H1 (cell line): Measurements from ENCODE around the gene CHN2. TPM values are rescaled to one million over a fixed set of nuclear protein-coding genes. Genes with fewer than 3 reads are reported as not detected.

Experiments
- CREB1 ChIP-seq: IDR thresholded peaks from 2 replicates; pipeline ENCODE4 v1.6.1; 2012; ENCODE audit warnings: inconsistent platforms
- CTCF ChIP-seq, 3 experiments: IDR thresholded peaks; 1 replicate in 2 of 3; 2 replicates in 1 of 3; pipeline versions ENCODE4 v1.5.1 to v1.6.1; 2011; ENCODE audit warnings: low read length in 3 of 3, mild to moderate bottlenecking in 3 of 3, inconsistent platforms in 2 of 3, low read depth in 1 of 3, moderate library complexity in 1 of 3; ENCODE audit not compliant: insufficient read depth in 1 of 3; ENCODE audit errors: control extremely low read depth in 1 of 3
- HDAC6 ChIP-seq: IDR thresholded peaks from one replicate; pipeline ENCODE4 v1.7.1; 2012; ENCODE audit warnings: low read depth, mild to moderate bottlenecking, inconsistent platforms, low read length, moderate library complexity
- JUND ChIP-seq: IDR thresholded peaks from 2 replicates; pipeline ENCODE4 v1.6.1; 2011; ENCODE audit warnings: mild to moderate bottlenecking, improper control_type of control experiment, low read length
- KDM5A ChIP-seq: fragments of 200-600 bp; IDR thresholded peaks from 2 replicates; pipeline ENCODE4 v1.7.1; 2012; ENCODE audit warnings: mild to moderate bottlenecking, low read length, inconsistent platforms, mixed read lengths
- MAX ChIP-seq: IDR thresholded peaks from 2 replicates; pipeline ENCODE4 v1.6.1; 2012; ENCODE audit warnings: inconsistent platforms
- NRF1 ChIP-seq: IDR thresholded peaks from 2 replicates; pipeline ENCODE4 v1.6.1; 2011; ENCODE audit warnings: mild to moderate bottlenecking, low read depth, low read length, improper control_type of control experiment
- RXRA ChIP-seq: IDR thresholded peaks from 2 replicates; pipeline ENCODE4 v1.6.1; 2011; ENCODE audit warnings: low read depth, mild to moderate bottlenecking, low read length, moderate library complexity; ENCODE audit not compliant: insufficient read depth
- SP1 ChIP-seq: IDR thresholded peaks from 2 replicates; pipeline ENCODE4 v1.6.1; 2011; ENCODE audit warnings: low read depth, low read length
- polyA plus RNA-seq, 7 experiments: library from polyadenylated mRNA; depleted of rRNA in 3 of 7; stranded (reverse) in 5 of 7; unstranded in 2 of 7; fragments of >200 nt in 5 of 7; fragments of 200-250 nt in 2 of 7; gene quantifications; 1 replicate in 5 of 7; 2 replicates in 1 of 7; 4 replicates in 1 of 7; pipeline versions ENCODE4 v1.2.1 to v1.2.3, GENCODE V29; 2011 to 2013; ENCODE audit warnings: missing spikeins in 2 of 7, mixed read lengths in 2 of 7
- total RNA-seq: library from RNA; stranded (reverse); fragmentation: NEBNext Ultra II Directional; extraction: Animal tissue kit (Norgen Biotek cat#: 25700); gene quantifications from 2 replicates; pipeline ENCODE4 v1.2.1, GENCODE V29; 2021
- TF ChIP-seq, protein P1 (sequence below): fragments of 300-600 bp; sonication (generic); IDR thresholded peaks from 2 replicates; pipeline ENCODE4 v1.7.1; 2012; ENCODE audit warnings: low read length, moderate library complexity, mild to moderate bottlenecking, inconsistent platforms; ENCODE audit not compliant: insufficient replicate concordance

CHN2 gene
- total and polyA plus RNA-seq, 2 of the 8 experiments (the other 6 are each of a cell fraction or from before 2014, with no cell fraction given) = 2.9 to 4.8 TPM

GRCh38 chr7:29320577-29320976, 126.0 kb downstream of the CHN2 start (continued):
- TF ChIP-seq, protein P1, sequence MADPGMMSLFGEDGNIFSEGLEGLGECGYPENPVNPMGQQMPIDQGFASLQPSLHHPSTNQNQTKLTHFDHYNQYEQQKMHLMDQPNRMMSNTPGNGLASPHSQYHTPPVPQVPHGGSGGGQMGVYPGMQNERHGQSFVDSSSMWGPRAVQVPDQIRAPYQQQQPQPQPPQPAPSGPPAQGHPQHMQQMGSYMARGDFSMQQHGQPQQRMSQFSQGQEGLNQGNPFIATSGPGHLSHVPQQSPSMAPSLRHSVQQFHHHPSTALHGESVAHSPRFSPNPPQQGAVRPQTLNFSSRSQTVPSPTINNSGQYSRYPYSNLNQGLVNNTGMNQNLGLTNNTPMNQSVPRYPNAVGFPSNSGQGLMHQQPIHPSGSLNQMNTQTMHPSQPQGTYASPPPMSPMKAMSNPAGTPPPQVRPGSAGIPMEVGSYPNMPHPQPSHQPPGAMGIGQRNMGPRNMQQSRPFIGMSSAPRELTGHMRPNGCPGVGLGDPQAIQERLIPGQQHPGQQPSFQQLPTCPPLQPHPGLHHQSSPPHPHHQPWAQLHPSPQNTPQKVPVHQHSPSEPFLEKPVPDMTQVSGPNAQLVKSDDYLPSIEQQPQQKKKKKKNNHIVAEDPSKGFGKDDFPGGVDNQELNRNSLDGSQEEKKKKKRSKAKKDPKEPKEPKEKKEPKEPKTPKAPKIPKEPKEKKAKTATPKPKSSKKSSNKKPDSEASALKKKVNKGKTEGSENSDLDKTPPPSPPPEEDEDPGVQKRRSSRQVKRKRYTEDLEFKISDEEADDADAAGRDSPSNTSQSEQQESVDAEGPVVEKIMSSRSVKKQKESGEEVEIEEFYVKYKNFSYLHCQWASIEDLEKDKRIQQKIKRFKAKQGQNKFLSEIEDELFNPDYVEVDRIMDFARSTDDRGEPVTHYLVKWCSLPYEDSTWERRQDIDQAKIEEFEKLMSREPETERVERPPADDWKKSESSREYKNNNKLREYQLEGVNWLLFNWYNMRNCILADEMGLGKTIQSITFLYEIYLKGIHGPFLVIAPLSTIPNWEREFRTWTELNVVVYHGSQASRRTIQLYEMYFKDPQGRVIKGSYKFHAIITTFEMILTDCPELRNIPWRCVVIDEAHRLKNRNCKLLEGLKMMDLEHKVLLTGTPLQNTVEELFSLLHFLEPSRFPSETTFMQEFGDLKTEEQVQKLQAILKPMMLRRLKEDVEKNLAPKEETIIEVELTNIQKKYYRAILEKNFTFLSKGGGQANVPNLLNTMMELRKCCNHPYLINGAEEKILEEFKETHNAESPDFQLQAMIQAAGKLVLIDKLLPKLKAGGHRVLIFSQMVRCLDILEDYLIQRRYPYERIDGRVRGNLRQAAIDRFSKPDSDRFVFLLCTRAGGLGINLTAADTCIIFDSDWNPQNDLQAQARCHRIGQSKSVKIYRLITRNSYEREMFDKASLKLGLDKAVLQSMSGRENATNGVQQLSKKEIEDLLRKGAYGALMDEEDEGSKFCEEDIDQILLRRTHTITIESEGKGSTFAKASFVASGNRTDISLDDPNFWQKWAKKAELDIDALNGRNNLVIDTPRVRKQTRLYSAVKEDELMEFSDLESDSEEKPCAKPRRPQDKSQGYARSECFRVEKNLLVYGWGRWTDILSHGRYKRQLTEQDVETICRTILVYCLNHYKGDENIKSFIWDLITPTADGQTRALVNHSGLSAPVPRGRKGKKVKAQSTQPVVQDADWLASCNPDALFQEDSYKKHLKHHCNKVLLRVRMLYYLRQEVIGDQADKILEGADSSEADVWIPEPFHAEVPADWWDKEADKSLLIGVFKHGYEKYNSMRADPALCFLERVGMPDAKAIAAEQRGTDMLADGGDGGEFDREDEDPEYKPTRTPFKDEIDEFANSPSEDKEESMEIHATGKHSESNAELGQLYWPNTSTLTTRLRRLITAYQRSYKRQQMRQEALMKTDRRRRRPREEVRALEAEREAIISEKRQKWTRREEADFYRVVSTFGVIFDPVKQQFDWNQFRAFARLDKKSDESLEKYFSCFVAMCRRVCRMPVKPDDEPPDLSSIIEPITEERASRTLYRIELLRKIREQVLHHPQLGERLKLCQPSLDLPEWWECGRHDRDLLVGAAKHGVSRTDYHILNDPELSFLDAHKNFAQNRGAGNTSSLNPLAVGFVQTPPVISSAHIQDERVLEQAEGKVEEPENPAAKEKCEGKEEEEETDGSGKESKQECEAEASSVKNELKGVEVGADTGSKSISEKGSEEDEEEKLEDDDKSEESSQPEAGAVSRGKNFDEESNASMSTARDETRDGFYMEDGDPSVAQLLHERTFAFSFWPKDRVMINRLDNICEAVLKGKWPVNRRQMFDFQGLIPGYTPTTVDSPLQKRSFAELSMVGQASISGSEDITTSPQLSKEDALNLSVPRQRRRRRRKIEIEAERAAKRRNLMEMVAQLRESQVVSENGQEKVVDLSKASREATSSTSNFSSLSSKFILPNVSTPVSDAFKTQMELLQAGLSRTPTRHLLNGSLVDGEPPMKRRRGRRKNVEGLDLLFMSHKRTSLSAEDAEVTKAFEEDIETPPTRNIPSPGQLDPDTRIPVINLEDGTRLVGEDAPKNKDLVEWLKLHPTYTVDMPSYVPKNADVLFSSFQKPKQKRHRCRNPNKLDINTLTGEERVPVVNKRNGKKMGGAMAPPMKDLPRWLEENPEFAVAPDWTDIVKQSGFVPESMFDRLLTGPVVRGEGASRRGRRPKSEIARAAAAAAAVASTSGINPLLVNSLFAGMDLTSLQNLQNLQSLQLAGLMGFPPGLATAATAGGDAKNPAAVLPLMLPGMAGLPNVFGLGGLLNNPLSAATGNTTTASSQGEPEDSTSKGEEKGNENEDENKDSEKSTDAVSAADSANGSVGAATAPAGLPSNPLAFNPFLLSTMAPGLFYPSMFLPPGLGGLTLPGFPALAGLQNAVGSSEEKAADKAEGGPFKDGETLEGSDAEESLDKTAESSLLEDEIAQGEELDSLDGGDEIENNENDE = no peak
- TF ChIP-seq KDM5A (no peak), CTCF (IDR thresholded peaks at IDR 0.05; ENCODE audit: control extremely low read depth in 1 of 3, insufficient read depth in 1 of 3, low read depth in 1 of 3, low read length in 3 of 3) (no peak), SP1 (no peak), RXRA (no peak), CREB1 (no peak), NRF1 (no peak), JUND (no peak), MAX (no peak), HDAC6 (no peak)
